WTC11 (cell line): ENCODE results near the gene B4GALNT2. TPM values are rescaled to one million over a fixed set of nuclear protein-coding genes. Genes with fewer than 3 reads are reported as not detected.

Experiments
- ATAC-seq: fragments of 200-7000 bp; cut with Tn5 transposase; 2 replicates; pipeline ENCODE4 v1.10.0; 2021; ENCODE audit warnings: mild to moderate bottlenecking, moderate library complexity
- CTCF ChIA-PET: fragments of 300-600 bp; sonication (Branson Sonifier 250); formaldehyde crosslinking; loops from one replicate; lab custom pipeline; 2021; ENCODE audit warnings: antibody characterized with exemption; lab: Charles Lee
- POLR2A ChIA-PET: fragments of 350-600 bp; sonication (Branson Sonifier 250); formaldehyde crosslinking; loops from one replicate; lab custom pipeline; 2021; ENCODE audit warnings: antibody characterized with exemption; lab: Charles Lee
- DNase-seq: peaks from one replicate; pipeline ENCODE4 v3.0.0; 2021; ENCODE audit warnings: low spot score
- H3K27ac Mint-ChIP-seq: 2 replicates; pipeline ENCODE4 v1.8.0; 2021; ENCODE audit warnings: mixed read lengths
- H3K27me3 Mint-ChIP-seq: 2 replicates; pipeline ENCODE4 v1.8.0; 2021; ENCODE audit warnings: low read depth, mild to moderate bottlenecking, moderate library complexity, mixed read lengths
- H3K36me3 Mint-ChIP-seq: 2 replicates; pipeline ENCODE4 v1.8.0; 2021; ENCODE audit warnings: mixed read lengths
- H3K4me1 Mint-ChIP-seq: 2 replicates; pipeline ENCODE4 v1.8.0; 2022; ENCODE audit warnings: mixed read lengths
- H3K4me3 Mint-ChIP-seq: 2 replicates; pipeline ENCODE4 v1.8.0; 2021; ENCODE audit warnings: mild to moderate bottlenecking, moderate library complexity, mixed read lengths
- H3K9me3 Mint-ChIP-seq: 2 replicates; pipeline ENCODE4 v1.8.0; 2021; ENCODE audit warnings: mixed read lengths
- AFF4 ChIP-seq: sonication (generic); formaldehyde crosslinking; IDR thresholded peaks from 2 replicates; pipeline ENCODE4 v1.8.1; 2023; ENCODE audit warnings: mild to moderate bottlenecking, missing genetic modification reagents, borderline replicate concordance
- ATF6 ChIP-seq: sonication (generic); formaldehyde crosslinking; IDR thresholded peaks from 2 replicates; pipeline ENCODE4 v1.8.1; 2023; ENCODE audit warnings: mild to moderate bottlenecking, missing genetic modification reagents
- CREM ChIP-seq: sonication (generic); formaldehyde crosslinking; IDR thresholded peaks from 2 replicates; pipeline ENCODE4 v1.8.1; 2022; ENCODE audit warnings: mild to moderate bottlenecking, missing genetic modification reagents, moderate library complexity
- CTCF ChIP-seq: fragments of 200-600 bp; IDR thresholded peaks from 2 replicates; pipeline ENCODE4 v1.8.0; 2022; ENCODE audit warnings: antibody characterized with exemption
- E2F5 ChIP-seq: sonication (generic); formaldehyde crosslinking; IDR thresholded peaks from 2 replicates; pipeline ENCODE4 v1.8.1; 2022; ENCODE audit warnings: mild to moderate bottlenecking, moderate library complexity, missing genetic modification reagents
- ELF4 ChIP-seq: sonication (generic); formaldehyde crosslinking; IDR thresholded peaks from 2 replicates; pipeline ENCODE4 v1.8.1; 2022; ENCODE audit warnings: low read depth, mild to moderate bottlenecking, moderate library complexity, missing genetic modification reagents
- FOXP1 ChIP-seq: sonication (generic); formaldehyde crosslinking; IDR thresholded peaks from 2 replicates; pipeline ENCODE4 v1.8.0; 2022; ENCODE audit warnings: missing genetic modification reagents, mild to moderate bottlenecking, moderate library complexity, borderline replicate concordance
- GTF2I ChIP-seq: fragments of 250-450 bp; sonication (Bioruptor Pico); conservative IDR thresholded peaks from 2 replicates; pipeline ENCODE4 v1.4.0; 2021; ENCODE audit warnings: mild to moderate bottlenecking
- IRF1 ChIP-seq: sonication (generic); formaldehyde crosslinking; IDR thresholded peaks from 2 replicates; pipeline ENCODE4 v1.8.0; 2023; ENCODE audit warnings: missing genetic modification reagents
- MLX ChIP-seq: sonication (generic); formaldehyde crosslinking; IDR thresholded peaks from 2 replicates; pipeline ENCODE4 v1.8.1; 2023; ENCODE audit warnings: mild to moderate bottlenecking, missing genetic modification reagents, moderate library complexity
- MYBL2 ChIP-seq: sonication (generic); formaldehyde crosslinking; IDR thresholded peaks from 2 replicates; pipeline ENCODE4 v1.8.1; 2023; ENCODE audit warnings: mild to moderate bottlenecking, moderate library complexity, missing genetic modification reagents
- PREB ChIP-seq: sonication (generic); formaldehyde crosslinking; IDR thresholded peaks from 2 replicates; pipeline ENCODE4 v1.8.1; 2022; ENCODE audit warnings: mild to moderate bottlenecking, missing genetic modification reagents, moderate library complexity, borderline replicate concordance
- RORB ChIP-seq: fragments of 250-450 bp; sonication (Bioruptor Pico); IDR thresholded peaks from 2 replicates; pipeline ENCODE4 v1.9.0; 2021; ENCODE audit warnings: mild to moderate bottlenecking
- SP1 ChIP-seq: sonication (generic); formaldehyde crosslinking; conservative IDR thresholded peaks from 2 replicates; pipeline ENCODE4 v1.8.1; 2022; ENCODE audit warnings: missing genetic modification reagents
- TEAD1 ChIP-seq: sonication (generic); formaldehyde crosslinking; IDR thresholded peaks from 2 replicates; pipeline ENCODE4 v1.8.0; 2022; ENCODE audit warnings: mild to moderate bottlenecking, missing genetic modification reagents
- TP53 ChIP-seq: sonication (generic); formaldehyde crosslinking; IDR thresholded peaks from 2 replicates; pipeline ENCODE4 v1.8.1; 2023; ENCODE audit warnings: mild to moderate bottlenecking, missing genetic modification reagents
- USF1 ChIP-seq: sonication (generic); formaldehyde crosslinking; IDR thresholded peaks from 2 replicates; pipeline ENCODE4 v1.8.0; 2022; ENCODE audit warnings: mild to moderate bottlenecking, missing genetic modification reagents
- ZNF281 ChIP-seq: sonication (generic); formaldehyde crosslinking; IDR thresholded peaks from 2 replicates; pipeline ENCODE4 v1.8.0; 2023; ENCODE audit warnings: mild to moderate bottlenecking, missing genetic modification reagents
- ZNF423 ChIP-seq: fragments of 250-450 bp; sonication (Bioruptor Pico); IDR thresholded peaks from 2 replicates; pipeline ENCODE4 v2.1.2; 2022; ENCODE audit warnings: mild to moderate bottlenecking, moderate library complexity
- total RNA-seq: library from RNA; stranded (reverse); gene quantifications from 3 replicates; pipeline ENCODE4 v1.2.3, GENCODE V29; 2021

The B4GALNT2 gene
- total RNA-seq, 1 experiment from 2014 or later: 0.04 TPM

GRCh38 chr17:49223517-49224197 lies 91.1 kb downstream of the B4GALNT2 start:
- ATAC-seq (peak; percentile 64), DNase-seq (peak; percentile 92)
- CTCF ChIA-PET: interaction anchor here (0.8 to 3.2 kb wide), 17 partner anchors 13 to 169 kb away, joined by 3 to 13 read pairs (median 4); partner anchors contain the start of gene ABI3
- Mint-ChIP-seq H3K27me3 (peaks cover 76% of the 10 kb centered on the region), H3K4me3 (peak overlapping the region; percentile 76), H3K4me1 (peaks cover 28% of the 10 kb centered on the region), H3K27ac (no peak overlapping the region), H3K9me3 (no peaks in the 10 kb centered on the region), H3K36me3 (no peaks in the 10 kb centered on the region)
- POLR2A ChIA-PET: no interaction called here
- TF ChIP-seq USF1: no peak
- no peak for TF ChIP-seq SP1 (CRISPR knock-in tag)
- no peak for TF ChIP-seq TP53 (CRISPR knock-in tag)
- no peak; the same call in 1 of the 2 replicates for TF ChIP-seq IRF1 (CRISPR knock-in tag)
- no peak for TF ChIP-seq GTF2I
- no peak for TF ChIP-seq E2F5
- TF ChIP-seq ATF6 (CRISPR knock-in tag): no peak
- TF ChIP-seq ZNF281 (CRISPR knock-in tag): no peak
- no peak; the same call in 1 of the 2 replicates for TF ChIP-seq FOXP1 (CRISPR knock-in tag)
- no peak for TF ChIP-seq RORB (CRISPR knock-in tag)
- peak; percentile 95 for TF ChIP-seq CTCF
- no peak for TF ChIP-seq AFF4
- no peak for TF ChIP-seq PREB
- no peak for TF ChIP-seq ZNF423 (CRISPR knock-in tag)
- no peak for TF ChIP-seq MYBL2 (CRISPR knock-in tag)
- TF ChIP-seq ELF4: no peak
- no peak for TF ChIP-seq MLX (CRISPR knock-in tag)
- TF ChIP-seq TEAD1 (CRISPR knock-in tag): no peak
- TF ChIP-seq CREM (CRISPR knock-in tag): no peak
